Activated T-cell treated with anti-CD3 and anti-CD28 coated beads for 4 hours (primary cell): Measurements from ENCODE around the gene RIN3.

Source experiments
- DNase-seq: peaks from one replicate; pipeline ENCODE4 v3.0.0-alpha.2; 2020

The RIN3 gene

GRCh38 chr14:92513204-92513965 lies at the start of gene RIN3:
RIN3 (plus strand) TSS chr14:92513781; CDS start chr14:92513933, 152 bp downstream.
- DNase-seq, result no peak

DNA sequence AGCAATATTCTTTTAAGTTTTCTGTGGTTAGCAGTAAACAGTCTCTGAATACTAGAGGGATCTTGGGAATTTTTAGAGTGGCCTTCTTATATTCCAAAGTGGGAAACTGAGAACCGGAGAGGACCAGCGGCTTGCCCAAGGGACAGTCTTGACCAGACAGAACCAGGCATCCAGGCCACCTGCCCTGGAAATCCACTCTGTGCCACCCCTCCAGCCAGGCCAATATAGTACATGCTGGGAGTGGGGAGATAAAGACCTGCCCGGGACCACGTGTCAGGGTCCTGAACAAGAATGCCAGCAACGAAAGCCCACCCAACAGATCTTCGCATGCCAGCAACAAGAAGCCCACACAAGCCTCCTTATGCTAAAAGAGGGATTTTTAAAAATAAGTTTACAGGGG lies 49.4 kb upstream of the RIN3 start:
- DNase-seq, result no peak

DNA sequence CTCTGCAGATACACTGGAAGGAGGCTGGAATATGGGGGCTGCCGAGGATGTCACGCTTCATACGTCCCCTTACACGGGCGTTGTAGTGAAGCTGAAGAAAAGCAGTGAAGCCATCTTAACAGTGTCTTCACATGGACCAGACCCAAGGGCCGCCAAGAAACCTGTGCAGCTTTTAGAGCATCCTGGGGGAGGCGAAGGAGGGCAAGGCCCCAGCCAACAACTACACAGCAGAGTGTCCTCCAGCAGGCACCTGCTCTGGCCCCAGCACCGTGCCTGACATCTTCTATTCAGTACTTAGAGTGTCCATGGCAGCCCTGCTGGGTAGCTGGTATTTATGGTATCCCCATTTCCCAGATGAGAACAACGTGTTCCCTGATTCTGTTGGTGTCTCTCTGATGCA lies 48.9 kb upstream of the RIN3 start:
- DNase-seq, result no peak

DNA sequence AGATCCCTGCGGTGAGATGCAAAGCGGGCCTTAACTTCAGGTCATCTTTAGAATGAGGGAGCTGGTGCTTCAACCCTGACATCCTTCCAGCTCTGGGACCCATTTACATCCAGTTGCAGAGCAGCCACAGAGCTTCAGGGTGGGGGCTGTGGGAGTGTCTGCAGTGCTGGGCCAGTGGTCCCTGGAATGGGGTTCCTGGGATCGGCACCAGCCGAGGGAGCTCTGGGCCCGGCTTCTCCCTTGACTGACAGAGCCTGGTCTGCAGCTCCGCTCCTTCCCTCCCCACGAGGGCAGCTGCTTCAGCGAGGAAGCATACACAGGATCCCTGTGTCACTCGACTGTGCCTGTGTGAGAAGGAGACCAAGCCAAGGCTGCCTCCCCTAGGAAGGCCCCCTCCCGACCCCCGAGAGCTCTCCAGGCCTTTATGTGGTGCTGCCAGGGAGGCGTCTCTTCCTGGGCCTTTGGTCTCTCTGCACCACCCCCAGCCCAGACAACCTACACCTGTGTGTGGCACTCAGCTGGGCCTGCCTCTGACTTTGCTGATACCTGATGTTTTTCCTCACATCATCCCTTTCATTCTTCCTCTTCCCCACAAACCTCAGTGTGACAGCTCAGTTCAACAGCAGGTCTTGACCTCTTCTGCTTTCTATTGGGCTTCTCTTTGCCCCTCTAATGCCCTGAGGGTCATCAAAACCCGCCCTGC lies 48.1 kb upstream of the RIN3 start:
- DNase-seq, result no peak

DNA sequence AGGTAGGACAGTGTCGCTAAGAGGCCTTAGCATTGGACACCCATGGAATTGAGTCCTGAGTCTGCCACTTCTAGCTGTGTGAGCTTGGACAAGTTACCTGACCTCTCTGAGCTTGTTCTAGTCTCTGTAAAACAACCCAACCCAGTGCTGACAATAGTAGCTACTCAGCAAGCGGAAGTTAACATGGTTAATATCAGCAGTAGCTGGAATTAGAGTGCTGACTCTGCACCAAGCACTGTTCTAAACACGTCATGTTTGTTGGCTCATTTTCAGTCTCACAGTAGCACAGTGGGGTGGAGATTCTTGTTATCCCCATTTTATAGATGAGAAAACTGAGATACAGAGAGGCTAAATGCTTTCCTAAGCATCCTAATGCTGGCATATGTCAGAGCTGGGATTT lies 47.5 kb upstream of the RIN3 start:
- DNase-seq, result no peak

DNA sequence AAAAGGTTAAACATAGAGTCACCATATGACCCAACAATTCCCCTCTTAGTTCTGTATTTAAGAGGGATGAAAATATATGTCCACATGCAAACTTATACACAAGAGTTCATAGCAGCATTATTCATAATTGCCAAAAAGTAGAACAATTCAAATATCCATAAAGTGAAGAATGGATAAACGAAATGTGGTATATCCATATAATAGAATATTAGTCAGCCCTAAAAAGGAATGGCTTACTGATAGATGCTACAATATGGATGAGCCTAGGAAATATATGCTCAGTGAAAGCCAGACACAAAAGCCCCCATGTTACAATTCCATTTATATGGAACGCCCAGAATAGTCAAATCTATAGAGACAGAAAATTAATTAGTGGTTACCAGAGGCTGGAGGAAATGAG lies 44.1 kb upstream of the RIN3 start:
- no peak for DNase-seq

DNA sequence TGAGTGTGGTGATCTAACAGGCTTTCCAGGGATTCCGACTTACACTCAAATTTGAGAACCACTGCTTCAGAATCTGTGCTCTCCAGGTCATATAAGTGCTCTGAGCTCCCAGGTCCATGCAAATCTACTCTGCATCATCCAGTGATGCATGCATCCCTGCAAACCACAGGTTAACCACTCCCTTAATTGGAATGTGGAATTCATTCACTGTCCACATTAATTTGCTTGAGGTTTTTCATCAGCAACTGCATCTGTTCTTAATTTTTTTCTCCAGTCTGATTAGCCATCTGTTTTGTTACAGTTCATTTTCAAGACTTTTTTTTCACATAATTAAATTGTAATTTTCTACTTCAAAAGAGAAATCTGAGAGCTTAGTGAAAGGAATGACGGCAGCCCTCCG lies 43.4 kb upstream of the RIN3 start:
- no peak for DNase-seq

DNA sequence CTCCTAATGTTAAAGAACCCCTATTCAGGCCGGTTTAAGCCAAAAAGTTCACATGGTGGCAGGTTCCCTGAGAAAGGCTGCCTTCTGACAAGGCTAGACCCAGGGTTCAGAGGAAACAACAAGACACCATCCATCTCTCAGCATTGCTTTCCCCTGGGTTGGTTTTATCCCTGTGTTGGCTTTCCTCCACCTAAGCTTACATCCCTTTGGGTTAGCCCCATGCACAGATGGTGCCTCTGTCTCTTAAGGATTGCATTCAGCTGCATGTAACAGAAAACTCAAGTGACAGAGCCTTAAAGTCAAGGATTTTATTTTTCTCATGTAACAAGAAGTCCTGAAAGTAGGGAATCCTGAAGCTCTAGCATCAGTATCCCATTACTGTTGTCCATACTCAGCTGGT lies 42.8 kb upstream of the RIN3 start:
- DNase-seq, result no peak

DNA sequence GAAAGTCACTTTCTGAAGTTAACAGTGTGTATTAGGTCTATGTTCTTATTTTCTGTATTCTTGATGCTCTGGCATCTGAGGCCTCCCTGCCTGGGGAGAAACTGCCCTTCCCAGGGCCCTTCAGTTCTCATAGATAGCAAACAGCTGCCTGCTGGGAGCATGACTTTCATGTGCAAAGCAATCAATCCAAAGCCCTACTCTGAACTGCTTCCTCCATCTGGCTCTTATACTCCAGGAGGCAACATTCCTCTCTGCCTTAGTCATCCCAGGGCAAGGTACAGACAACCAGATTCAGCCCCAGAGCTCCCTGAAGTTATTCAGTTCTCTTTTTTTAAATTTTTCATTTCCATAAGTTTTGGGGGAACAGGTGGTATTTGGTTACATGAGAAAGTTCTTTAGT lies 41.7 kb upstream of the RIN3 start:
- DNase-seq, result no peak

DNA sequence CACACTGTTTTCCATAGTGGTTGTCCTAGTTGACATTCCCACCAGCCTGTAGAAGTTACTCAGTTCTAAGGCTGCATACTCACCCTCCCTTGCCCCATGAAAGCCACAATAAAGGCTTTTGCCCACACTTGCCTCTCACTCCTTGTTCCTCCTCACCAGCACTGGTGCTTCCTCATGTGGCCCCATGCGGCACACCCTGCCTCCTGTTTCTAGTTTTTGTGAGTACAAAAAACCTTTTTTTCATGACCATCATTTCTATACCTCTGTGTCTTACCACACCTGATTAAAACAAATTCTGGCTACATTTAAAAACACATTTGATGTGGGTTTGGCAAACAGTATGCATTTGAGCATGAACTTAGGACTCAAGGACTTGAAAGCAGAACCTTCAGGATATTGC lies 40.7 kb upstream of the RIN3 start:
- DNase-seq, result no peak

GRCh38 chr14:92473261-92473968 lies 40.2 kb upstream of the RIN3 start:
- no peak for DNase-seq

DNA sequence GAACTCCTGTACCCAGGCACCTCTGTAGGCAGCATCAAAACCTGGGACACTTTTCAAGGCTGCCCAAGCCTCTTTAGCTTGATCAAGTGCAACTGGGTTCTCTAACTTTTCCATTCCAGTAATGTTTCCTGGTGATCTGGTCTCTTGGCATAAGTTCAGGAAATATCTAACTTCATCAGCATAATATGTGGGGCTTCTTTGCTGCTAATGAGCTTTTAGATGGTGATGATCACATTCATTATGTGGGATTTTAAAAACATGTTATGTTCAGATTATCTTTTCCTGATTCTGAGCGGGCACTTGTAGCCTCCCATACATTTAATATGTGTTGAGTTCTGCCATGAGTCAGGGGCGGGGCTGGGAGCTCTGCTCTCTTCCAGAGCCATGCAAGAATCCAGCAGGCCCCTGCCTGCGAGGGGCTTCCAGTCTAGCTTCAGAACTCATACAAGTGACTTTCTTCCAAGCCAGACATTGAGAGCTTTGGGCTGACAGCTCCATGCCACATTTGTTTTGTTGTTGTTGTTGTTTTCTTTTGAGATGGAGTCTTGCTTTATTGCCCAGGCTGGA lies 39.5 kb upstream of the RIN3 start:
- DNase-seq, result no peak

GRCh38 chr14:92475037-92475436 lies 38.5 kb upstream of the RIN3 start:
- no peak for DNase-seq

- no peak for DNase-seq
Measured at GRCh38 chr14:92475451-92476187, 38.0 kb upstream of the RIN3 start.

DNA sequence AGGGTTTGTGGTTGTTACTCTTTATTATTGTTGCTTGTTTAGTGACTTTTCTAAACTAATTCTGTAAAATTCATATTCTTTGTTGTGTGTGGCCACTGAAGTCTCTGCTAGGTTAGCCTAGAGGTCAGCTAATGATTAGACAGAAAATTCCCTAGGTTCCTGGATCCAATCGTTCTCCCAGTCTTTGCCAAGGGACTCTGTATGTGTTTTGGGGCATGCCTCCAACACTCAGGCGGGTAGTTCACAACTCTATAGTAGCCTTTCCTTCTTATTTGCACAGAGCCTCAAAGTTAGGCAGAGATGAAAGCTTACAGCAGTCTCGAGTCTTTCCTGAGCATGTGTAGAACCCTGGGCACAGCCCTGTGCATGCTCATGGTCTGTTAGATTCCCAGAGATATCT lies 32.7 kb upstream of the RIN3 start:
- no peak for DNase-seq

GRCh38 chr14:92481386-92481785 lies 32.2 kb upstream of the RIN3 start:
- DNase-seq, result no peak

GRCh38 chr14:92481811-92482555 lies 31.6 kb upstream of the RIN3 start:
- no peak for DNase-seq

- no peak for DNase-seq
Measured at GRCh38 chr14:92482621-92483319, 30.8 kb upstream of the RIN3 start.

DNA sequence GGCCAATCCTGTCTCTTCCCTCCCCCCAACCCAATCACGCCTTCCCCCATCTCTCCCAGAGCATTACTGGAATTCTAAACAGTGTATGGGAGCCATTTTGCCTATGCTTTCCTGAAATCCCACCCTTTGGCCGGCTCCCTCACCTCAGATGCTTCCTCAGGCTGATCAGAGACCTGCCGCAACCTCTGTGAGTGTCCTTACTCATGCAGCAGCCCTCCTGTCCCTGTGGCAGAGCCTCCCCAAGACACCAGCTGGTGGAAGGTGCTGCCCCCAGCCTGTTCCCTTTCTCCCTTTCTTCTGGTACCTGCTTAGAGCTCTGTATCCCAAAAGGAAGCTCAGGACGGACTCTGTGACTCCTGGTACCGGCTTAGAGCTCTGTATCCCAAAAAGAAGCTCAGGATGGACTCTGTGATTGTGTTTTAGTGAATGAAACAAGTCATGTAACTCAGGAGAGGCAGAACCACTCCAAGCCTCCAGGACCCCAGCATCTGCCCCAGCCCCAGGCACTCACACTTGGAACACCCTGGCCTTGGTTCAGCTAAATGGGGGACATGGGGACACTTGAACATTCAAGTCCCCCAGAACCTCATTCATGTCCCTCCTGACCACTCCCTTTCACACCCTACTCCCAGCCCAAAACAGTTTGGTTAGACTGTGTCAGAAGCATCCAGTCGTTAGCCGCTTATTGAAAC lies 29.3 kb upstream of the RIN3 start:
- no peak for DNase-seq

DNA sequence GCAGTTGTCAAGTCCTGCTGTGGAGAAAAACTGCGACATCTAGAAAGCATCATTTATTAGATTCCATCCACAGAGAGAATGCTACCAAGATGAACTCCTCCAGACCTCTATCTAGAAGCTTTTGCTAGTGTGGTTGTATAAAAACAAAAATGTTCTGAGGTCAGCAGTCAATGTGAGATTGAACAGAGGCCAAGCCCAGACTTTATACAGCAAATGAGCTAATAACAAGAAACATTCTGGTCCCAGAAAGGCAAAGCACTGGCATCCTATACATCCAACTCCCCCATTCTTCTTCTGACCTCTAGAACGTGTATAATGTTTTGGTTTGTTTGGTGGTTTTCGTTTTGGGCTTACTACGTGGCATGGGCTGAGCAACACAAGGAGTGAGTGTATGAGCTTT lies 26.7 kb upstream of the RIN3 start:
- DNase-seq, result no peak
